GM12891 (cell line): ENCODE data around the gene MRPS2.

Experiments used
- POLR2A ChIP-seq: IDR thresholded peaks from 2 replicates; pipeline ENCODE4 v1.6.1; 2011; ENCODE audit warnings: low read depth, low read length, control low read depth
- POLR2AphosphoS5 ChIP-seq: IDR thresholded peaks from 2 replicates; pipeline ENCODE4 v1.6.1; 2011; ENCODE audit warnings: low read depth, low read length, control low read depth

DNA sequence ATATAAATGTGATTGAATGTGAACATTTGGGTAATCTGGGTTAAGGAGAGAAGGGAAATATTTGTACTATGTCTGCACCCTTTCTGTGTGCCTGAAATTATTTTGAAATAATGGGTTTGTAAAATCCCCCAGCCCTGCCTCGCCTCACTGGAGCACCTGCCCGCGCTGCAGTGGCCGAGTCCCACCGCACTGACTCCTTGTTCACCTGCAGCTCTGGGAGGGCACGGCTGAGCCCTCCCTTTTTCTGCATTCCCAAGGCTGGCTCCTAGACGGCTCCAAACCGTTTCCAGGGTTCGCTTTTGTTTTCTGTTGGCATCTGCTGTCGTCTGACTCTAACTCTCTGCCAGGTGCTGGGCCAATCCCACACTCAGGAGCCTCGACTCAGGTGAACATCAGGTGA, 38.5 kb upstream of the MRPS2 start:
- TF ChIP-seq POLR2A = no peak
- no peak for TF ChIP-seq POLR2AphosphoS5
